HG03108 (cell line): ENCODE data around the gene CACNG7.

Source experiments
- ATAC-seq: cut with Tn5 transposase; IDR thresholded peaks from one replicate; pipeline ENCODE4 v1.9.1; 2021; ENCODE audit warnings: moderate library complexity; ENCODE audit not compliant: unreplicated experiment

CACNG7 gene

DNA sequence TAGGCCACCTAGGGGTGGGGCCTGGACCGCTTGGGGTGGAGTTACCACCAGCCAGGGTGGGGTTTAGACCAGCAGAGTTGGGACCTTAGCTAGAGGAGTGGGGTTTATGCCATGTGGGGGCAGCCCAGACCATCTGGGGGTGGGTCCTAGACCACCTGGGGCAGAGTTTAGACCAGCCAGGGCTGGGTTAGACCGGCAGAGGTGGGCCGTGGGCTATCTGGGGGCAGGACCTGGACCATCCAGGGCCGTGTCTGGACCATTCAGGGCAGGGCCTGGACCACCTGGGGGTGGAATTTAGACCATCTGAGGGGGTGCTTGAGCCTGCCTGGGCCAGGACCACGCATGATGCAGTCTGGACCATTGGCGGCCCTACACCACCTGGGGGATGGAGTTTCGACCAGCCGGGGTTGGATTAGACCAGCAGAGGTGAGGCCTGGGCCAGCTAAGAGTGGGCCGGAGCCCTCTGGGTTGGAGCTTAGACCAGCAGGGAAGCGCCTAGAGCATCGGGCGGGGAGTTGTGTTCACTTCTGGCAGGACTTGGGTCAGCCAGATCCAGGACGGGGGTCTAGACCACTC is 72.4 kb downstream of the CACNG7 start:
- no peak for ATAC-seq

- ATAC-seq, result no peak
These were observed 72.9 kb downstream of the CACNG7 start for GRCh38 chr19:53982001-53982451.

DNA sequence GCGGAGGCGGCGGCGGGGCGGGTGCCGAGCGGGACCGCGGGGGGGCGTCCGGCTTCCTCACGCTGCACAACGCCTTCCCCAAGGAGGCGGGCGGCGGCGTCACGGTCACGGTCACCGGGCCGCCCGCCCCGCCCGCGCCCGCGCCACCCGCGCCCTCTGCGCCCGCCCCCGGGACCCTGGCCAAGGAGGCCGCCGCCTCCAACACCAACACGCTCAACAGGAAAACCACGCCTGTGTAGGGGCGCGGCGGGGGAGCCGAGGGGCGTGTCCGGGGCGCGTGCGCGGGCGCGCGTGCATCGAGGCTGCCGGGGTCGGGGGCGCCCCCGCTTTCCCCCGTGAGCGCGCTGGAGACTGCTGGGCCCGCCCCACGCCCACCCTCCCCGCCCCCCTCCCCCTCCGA is 73.5 kb downstream of the CACNG7 start:
- ATAC-seq, result no peak

GRCh38 chr19:53983457-53984289 is 74.6 kb downstream of the CACNG7 start:
- ATAC-seq, result no peak

GRCh38 chr19:53985863-53986262 is 76.8 kb downstream of the CACNG7 start:
- ATAC-seq, result no peak

GRCh38 chr19:53988981-53989380 is 79.9 kb downstream of the CACNG7 start:
- ATAC-seq, result no peak

GRCh38 chr19:53989600-53990533 is 80.8 kb downstream of the CACNG7 start:
- ATAC-seq, result no peak

- ATAC-seq, result no peak
These were observed 82.4 kb downstream of the CACNG7 start, which contains the start of gene CACNG6 for GRCh38 chr19:53991224-53992113. TSS of gene CACNG6 (plus strand) at chr19:53991637. CDS start at chr19:53992878, 1,241 bp downstream.

- no peak for ATAC-seq
These were observed 83.1 kb downstream of the CACNG7 start for GRCh38 chr19:53992211-53992610.

- ATAC-seq, result no peak
These were observed 83.7 kb downstream of the CACNG7 start for GRCh38 chr19:53992815-53993214.

GRCh38 chr19:53993448-53993847 is 84.4 kb downstream of the CACNG7 start:
- no peak for ATAC-seq
